ENCODE measurements around the gene CCKAR.

DNA sequence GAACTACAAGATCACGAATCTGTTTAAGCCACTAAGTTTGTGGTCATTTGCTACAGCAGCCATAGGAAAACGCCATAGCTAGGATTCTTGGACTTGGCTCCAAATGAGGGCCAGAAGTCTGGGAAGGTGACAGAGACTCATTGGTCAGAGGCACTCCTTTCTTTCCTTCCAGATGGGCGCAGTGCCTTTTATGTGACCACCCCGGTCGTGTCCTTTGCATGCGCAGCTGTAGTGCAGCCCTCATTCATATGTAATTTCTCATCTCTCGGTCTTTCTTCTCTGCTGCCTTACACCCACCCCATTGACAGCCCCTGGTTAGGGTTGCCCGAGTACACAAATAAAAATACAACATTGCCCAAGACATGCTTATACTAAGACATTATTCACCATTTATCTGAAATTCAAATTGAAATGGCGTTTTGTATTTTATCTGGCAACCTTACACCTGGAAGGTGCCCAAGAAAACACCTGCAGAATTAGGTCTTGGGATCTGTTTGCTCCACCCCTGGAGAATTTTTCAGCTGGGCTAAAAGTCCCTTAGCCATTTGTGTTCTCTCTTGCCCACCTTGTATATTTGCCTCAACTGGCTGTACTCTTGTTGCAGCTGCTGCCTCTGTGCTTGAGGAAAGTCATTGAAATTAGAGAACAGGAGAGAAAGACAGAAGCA is 21.9 kb downstream of the CCKAR start:
- TF ChIP-seq NFYB (CRISPR knock-in tag; conservative IDR thresholded peaks at IDR 0.05; ENCODE audit: low read depth) (no peak), CTCF (IDR thresholded peaks at IDR 0.05) (no peak), CREB1 (CRISPR knock-in tag; IDR thresholded peaks at IDR 0.05) (no peak), ZNF219 (CRISPR knock-in tag; IDR thresholded peaks at IDR 0.05; ENCODE audit: borderline replicate concordance) (no peak)
- TF ChIP-seq, protein P1, sequence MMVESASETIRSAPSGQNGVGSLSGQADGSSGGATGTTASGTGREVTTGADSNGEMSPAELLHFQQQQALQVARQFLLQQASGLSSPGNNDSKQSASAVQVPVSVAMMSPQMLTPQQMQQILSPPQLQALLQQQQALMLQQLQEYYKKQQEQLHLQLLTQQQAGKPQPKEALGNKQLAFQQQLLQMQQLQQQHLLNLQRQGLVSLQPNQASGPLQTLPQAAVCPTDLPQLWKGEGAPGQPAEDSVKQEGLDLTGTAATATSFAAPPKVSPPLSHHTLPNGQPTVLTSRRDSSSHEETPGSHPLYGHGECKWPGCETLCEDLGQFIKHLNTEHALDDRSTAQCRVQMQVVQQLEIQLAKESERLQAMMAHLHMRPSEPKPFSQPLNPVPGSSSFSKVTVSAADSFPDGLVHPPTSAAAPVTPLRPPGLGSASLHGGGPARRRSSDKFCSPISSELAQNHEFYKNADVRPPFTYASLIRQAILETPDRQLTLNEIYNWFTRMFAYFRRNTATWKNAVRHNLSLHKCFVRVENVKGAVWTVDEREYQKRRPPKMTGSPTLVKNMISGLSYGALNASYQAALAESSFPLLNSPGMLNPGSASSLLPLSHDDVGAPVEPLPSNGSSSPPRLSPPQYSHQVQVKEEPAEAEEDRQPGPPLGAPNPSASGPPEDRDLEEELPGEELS (CRISPR knock-in tag; IDR thresholded peaks at IDR 0.05), result no peak
- TF ChIP-seq, protein P2, sequence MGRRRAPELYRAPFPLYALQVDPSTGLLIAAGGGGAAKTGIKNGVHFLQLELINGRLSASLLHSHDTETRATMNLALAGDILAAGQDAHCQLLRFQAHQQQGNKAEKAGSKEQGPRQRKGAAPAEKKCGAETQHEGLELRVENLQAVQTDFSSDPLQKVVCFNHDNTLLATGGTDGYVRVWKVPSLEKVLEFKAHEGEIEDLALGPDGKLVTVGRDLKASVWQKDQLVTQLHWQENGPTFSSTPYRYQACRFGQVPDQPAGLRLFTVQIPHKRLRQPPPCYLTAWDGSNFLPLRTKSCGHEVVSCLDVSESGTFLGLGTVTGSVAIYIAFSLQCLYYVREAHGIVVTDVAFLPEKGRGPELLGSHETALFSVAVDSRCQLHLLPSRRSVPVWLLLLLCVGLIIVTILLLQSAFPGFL (CRISPR knock-in tag; IDR thresholded peaks at IDR 0.05; ENCODE audit: borderline replicate concordance), result no peak
- TF ChIP-seq, protein P3, sequence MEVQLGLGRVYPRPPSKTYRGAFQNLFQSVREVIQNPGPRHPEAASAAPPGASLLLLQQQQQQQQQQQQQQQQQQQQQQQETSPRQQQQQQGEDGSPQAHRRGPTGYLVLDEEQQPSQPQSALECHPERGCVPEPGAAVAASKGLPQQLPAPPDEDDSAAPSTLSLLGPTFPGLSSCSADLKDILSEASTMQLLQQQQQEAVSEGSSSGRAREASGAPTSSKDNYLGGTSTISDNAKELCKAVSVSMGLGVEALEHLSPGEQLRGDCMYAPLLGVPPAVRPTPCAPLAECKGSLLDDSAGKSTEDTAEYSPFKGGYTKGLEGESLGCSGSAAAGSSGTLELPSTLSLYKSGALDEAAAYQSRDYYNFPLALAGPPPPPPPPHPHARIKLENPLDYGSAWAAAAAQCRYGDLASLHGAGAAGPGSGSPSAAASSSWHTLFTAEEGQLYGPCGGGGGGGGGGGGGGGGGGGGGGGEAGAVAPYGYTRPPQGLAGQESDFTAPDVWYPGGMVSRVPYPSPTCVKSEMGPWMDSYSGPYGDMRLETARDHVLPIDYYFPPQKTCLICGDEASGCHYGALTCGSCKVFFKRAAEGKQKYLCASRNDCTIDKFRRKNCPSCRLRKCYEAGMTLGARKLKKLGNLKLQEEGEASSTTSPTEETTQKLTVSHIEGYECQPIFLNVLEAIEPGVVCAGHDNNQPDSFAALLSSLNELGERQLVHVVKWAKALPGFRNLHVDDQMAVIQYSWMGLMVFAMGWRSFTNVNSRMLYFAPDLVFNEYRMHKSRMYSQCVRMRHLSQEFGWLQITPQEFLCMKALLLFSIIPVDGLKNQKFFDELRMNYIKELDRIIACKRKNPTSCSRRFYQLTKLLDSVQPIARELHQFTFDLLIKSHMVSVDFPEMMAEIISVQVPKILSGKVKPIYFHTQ (CRISPR knock-in tag; IDR thresholded peaks at IDR 0.05), result no peak
- TF ChIP-seq, protein P4, sequence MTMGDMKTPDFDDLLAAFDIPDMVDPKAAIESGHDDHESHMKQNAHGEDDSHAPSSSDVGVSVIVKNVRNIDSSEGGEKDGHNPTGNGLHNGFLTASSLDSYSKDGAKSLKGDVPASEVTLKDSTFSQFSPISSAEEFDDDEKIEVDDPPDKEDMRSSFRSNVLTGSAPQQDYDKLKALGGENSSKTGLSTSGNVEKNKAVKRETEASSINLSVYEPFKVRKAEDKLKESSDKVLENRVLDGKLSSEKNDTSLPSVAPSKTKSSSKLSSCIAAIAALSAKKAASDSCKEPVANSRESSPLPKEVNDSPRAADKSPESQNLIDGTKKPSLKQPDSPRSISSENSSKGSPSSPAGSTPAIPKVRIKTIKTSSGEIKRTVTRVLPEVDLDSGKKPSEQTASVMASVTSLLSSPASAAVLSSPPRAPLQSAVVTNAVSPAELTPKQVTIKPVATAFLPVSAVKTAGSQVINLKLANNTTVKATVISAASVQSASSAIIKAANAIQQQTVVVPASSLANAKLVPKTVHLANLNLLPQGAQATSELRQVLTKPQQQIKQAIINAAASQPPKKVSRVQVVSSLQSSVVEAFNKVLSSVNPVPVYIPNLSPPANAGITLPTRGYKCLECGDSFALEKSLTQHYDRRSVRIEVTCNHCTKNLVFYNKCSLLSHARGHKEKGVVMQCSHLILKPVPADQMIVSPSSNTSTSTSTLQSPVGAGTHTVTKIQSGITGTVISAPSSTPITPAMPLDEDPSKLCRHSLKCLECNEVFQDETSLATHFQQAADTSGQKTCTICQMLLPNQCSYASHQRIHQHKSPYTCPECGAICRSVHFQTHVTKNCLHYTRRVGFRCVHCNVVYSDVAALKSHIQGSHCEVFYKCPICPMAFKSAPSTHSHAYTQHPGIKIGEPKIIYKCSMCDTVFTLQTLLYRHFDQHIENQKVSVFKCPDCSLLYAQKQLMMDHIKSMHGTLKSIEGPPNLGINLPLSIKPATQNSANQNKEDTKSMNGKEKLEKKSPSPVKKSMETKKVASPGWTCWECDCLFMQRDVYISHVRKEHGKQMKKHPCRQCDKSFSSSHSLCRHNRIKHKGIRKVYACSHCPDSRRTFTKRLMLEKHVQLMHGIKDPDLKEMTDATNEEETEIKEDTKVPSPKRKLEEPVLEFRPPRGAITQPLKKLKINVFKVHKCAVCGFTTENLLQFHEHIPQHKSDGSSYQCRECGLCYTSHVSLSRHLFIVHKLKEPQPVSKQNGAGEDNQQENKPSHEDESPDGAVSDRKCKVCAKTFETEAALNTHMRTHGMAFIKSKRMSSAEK (CRISPR knock-in tag; IDR thresholded peaks at IDR 0.05; ENCODE audit: borderline replicate concordance), result no peak
